ENCODE results near the gene MUC22. TPM values are rescaled to one million over a fixed set of nuclear protein-coding genes. Genes with fewer than 3 reads are reported as not detected.

The MUC22 gene
- total and polyA plus RNA-seq, 2 of the 4 experiments (the other 2 are of a cell fraction), result 0.02 TPM; not detected in 1

DNA sequence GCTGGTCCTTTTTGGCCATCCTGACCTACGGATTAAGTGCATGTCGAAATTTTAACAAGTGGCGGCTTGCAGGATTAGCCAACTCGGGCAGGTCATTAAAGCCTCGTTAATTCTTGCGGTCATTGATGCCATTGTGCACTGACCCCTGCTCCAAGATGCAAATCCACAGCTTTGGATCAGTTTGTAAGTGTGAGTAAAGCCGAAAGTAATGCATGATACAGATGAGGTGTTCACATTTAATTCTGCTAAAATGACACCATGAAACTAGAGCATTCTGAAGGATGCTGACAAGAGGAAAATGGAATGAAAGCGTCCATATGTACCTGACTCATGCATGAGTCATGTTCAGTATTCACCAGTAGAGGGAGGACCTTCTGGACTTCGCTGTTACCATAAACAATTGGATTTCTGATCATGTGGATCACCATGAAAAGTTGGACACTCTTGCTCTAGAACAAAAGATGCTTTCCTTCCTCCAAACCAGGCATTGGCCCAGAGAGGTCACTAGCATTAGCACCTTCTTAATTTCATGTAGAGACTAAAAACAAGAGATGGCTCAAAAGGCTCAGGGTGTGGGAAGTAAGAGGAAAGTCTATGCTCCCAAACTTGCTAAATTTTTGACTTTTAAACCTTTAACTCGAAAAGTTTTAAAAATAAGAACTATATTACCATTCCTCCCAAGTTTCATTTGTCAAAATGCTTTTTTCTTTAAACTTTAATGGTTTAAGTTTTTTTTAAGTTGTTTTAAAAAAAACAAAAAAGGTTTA lies 48.0 kb downstream of the MUC22 start:
- Histone ChIP-seq H3K23ac (ENCODE audit: low read depth, low read length) (0 out of 2 replicates have a peak overlapping the region, but pooled peaks have one; percentile 53), H2BK5ac (ENCODE audit: low read depth, low read length, poor library complexity, severe bottlenecking) (peak overlapping the region; percentile 66), H3K56ac (ENCODE audit: extremely low read depth, insufficient read depth, low read length) (no peak overlapping the region), H3K4me2 (ENCODE audit: low read depth, low read length) (peak overlapping the region; percentile 41; the same call in 1 of the 2 replicates), H3K9me1 (ENCODE audit: insufficient read depth, low read length) (peaks cover 10% of the 10 kb centered on the region), H2BK20ac (ENCODE audit: low read depth, low read length) (peak overlapping the region; percentile 76), H3K9me3 (ENCODE audit: control insufficient read depth, insufficient read depth, low read length) (no peaks in the 10 kb centered on the region), H2AFZ (replicated peaks; ENCODE audit: low read length, poor library complexity) (peak overlapping the region; percentile 58), H3K27me3 (ENCODE audit: control insufficient read depth, insufficient read depth, low read length) (peaks cover 12% of the 10 kb centered on the region), H2AK9ac (replicated peaks; ENCODE audit: low read depth, low read length, poor library complexity) (peak overlapping the region; percentile 93), H4K20me1 (ENCODE audit: insufficient read depth, low read length) (peaks cover 3% of the 10 kb centered on the region; the same call in 1 of the 2 replicates), H3K18ac (ENCODE audit: low read depth, low read length) (no peak overlapping the region), H4K5ac (ENCODE audit: low read depth, low read length) (no peak overlapping the region), H4K91ac (ENCODE audit: insufficient read depth, low read depth, low read length) (peak overlapping the region; percentile 62), H2BK15ac (ENCODE audit: low read depth, low read length) (0 out of 3 replicates have a peak overlapping the region, but pooled peaks have one; percentile 65), H3K4ac (ENCODE audit: low read depth, low read length) (peak overlapping the region; percentile 91), H2BK120ac (ENCODE audit: low read depth, low read length) (peak overlapping the region; percentile 81), H3K27ac (ENCODE audit: insufficient read depth, low read length) (peak overlapping the region; percentile 13; the same call in 1 of the 2 replicates), H2AK5ac (ENCODE audit: low read depth, low read length) (peak overlapping the region; percentile 77; the same call in 1 of the 2 replicates), H3K4me3 (ENCODE audit: insufficient read depth, low read depth, low read length) (no peak overlapping the region), H3K14ac (replicated peaks; ENCODE audit: low read depth, low read length) (peak overlapping the region; percentile 72; the same call in 1 of the 2 replicates), H3K4me1 (ENCODE audit: control insufficient read depth, insufficient read depth, low read length) (peaks cover 11% of the 10 kb centered on the region), H3K79me1 (ENCODE audit: low read depth in 1 of 2, low read length in 2 of 2) (no peaks in the 10 kb centered on the region), H4K8ac (ENCODE audit: low read depth in 2 of 2, low read length in 2 of 2) (peak overlapping the region in 1 of 2 experiments; percentile 75; a peak in 2 of 4 replicates), H3K36me3 (ENCODE audit: control insufficient read depth, insufficient read depth, low read length) (no peaks in the 10 kb centered on the region), H3K9ac (ENCODE audit: low read depth, low read length) (no peak overlapping the region)
- WGBS, 2 experiments (ENCODE audit: extremely low coverage in 2 of 2, insufficient read length in 1 of 2), result 12% methylated on average over 5 of the region's 10 CpGs; no CpG with 5 or more reads in 1 of the 2 experiments
- ATAC-seq (ENCODE audit: low read depth), result peak; percentile 95
- intact Hi-C loops (cut with micrococcal nuclease), result no loop called here
- POLR2A ChIA-PET (ENCODE audit: unreplicated experiment), result no interaction called here
- no TSS peak for BruUV-seq (replicated peaks)
- CTCF ChIA-PET, result no interaction called here
- DNase-seq, result peak; percentile 98
- in situ Hi-C loops (cut with MboI; ENCODE audit: low sequenced_read_pairs), result no loop called here
- dilution Hi-C loops (cut with HindIII; ENCODE audit: low sequenced_read_pairs, unreplicated experiment), result no loop called here
- TF ChIP-seq POLR2A (IDR thresholded peaks at IDR 0.05; ENCODE audit: low read depth, low read length), result no peak
- peak; percentile 99 for TF ChIP-seq FOS (IDR thresholded peaks at IDR 0.05; ENCODE audit: low read depth, low read length)
- no peak for TF ChIP-seq RAD21 (IDR thresholded peaks at IDR 0.05; ENCODE audit: low read length)
- no peak for TF ChIP-seq CEBPB (IDR thresholded peaks at IDR 0.05; ENCODE audit: low read depth, low read length)
- TF ChIP-seq MAZ (IDR thresholded peaks at IDR 0.05; ENCODE audit: borderline replicate concordance, low read depth, low read length), result peak; percentile 24; the same call in 1 of the 2 replicates
- TF ChIP-seq SMC3 (IDR thresholded peaks at IDR 0.05; ENCODE audit: low read depth, low read length), result no peak
- TF ChIP-seq USF2 (IDR thresholded peaks at IDR 0.05; ENCODE audit: low read depth, low read length), result no peak
- peak; percentile 51 for TF ChIP-seq CTCF (conservative IDR thresholded peaks at IDR 0.05; ENCODE audit: low read depth, low read length)
- TF ChIP-seq RCOR1 (IDR thresholded peaks at IDR 0.05; ENCODE audit: insufficient replicate concordance, low read length), result no peak
- TF ChIP-seq MAFK (IDR thresholded peaks at IDR 0.05; ENCODE audit: low read depth, low read length), result peak; percentile 91
- TF ChIP-seq CHD1 (IDR thresholded peaks at IDR 0.05; ENCODE audit: low read depth, low read length), result no peak
- no peak for TF ChIP-seq ELK1 (IDR thresholded peaks at IDR 0.05; ENCODE audit: borderline replicate concordance, low read depth, low read length)
- TF ChIP-seq NFE2L2 (IDR thresholded peaks at IDR 0.05; ENCODE audit: low read depth, low read length), result no peak; the same call in 1 of the 2 replicates
- peak; percentile 25; the same call in 1 of the 2 replicates for TF ChIP-seq BHLHE40 (IDR thresholded peaks at IDR 0.05; ENCODE audit: low read depth, low read length)

All from IMR-90 (cell line).